Skeletal muscle cell (primary cell): Measurements from ENCODE around the gene DLST.

ENCODE experiments used
- DNase-seq: peaks from one replicate; pipeline ENCODE4 v3.0.0-alpha.2; 2010; ENCODE audit warnings: low read depth
- H3K4me3 ChIP-seq: 2 replicates; pipeline ENCODE4 v1.5.1; 2011; ENCODE audit warnings: low read depth, mild to moderate bottlenecking, control low read depth, low read length, moderate library complexity

Gene DLST

GRCh38 chr14:74948228-74949175 lies 66.8 kb downstream of the DLST start:
- H3K4me3 ChIP-seq: no peak overlapping the region
- no peak for DNase-seq

- H3K4me3 ChIP-seq: no peak overlapping the region
- no peak for DNase-seq
These were observed 67.5 kb downstream of the DLST start for GRCh38 chr14:74949191-74949601.

- no peak overlapping the region for H3K4me3 ChIP-seq
- DNase-seq: no peak
These were observed 68.3 kb downstream of the DLST start for GRCh38 chr14:74949859-74950573.

GRCh38 chr14:74950795-74951442 lies 69.2 kb downstream of the DLST start:
- H3K4me3 ChIP-seq: no peak overlapping the region
- no peak for DNase-seq

- H3K4me3 ChIP-seq: no peak overlapping the region
- no peak for DNase-seq
These were observed 69.9 kb downstream of the DLST start for GRCh38 chr14:74951443-74952179.

- H3K4me3 ChIP-seq: no peak overlapping the region
- DNase-seq: no peak
These were observed 70.5 kb downstream of the DLST start for GRCh38 chr14:74952180-74952665.

- H3K4me3 ChIP-seq: peak overlapping the region; percentile 71
- no peak for DNase-seq
These were observed 71.2 kb downstream of the DLST start for GRCh38 chr14:74952697-74953484.
